SK-N-SH treated with all-trans-retinoic acid at 6 μM for 48 hours (cell line): ENCODE data around the gene CRCP.
"Not testable (repeated sequence)": the region's sequence is repeated elsewhere in the genome, so short reads cannot be mapped to it uniquely, and the experiment has no call there.

Experiments
- ATAC-seq: fragments of 200-7000 bp; cut with Tn5 transposase; 3 replicates; pipeline ENCODE4 v1.9.1; 2020; ENCODE audit warnings: mild to moderate bottlenecking, moderate library complexity
- ARNTL ChIP-seq: fragments of 450-650 bp; formaldehyde crosslinking; IDR thresholded peaks from 2 replicates; pipeline ENCODE4 v1.5.0; 2020; ENCODE audit warnings: low read depth, mild to moderate bottlenecking, moderate library complexity, borderline replicate concordance
- BACH2 ChIP-seq: fragments of 250-450 bp; sonication (Bioruptor Pico); IDR thresholded peaks from 2 replicates; pipeline ENCODE4 v1.9.0; 2021; ENCODE audit warnings: mild to moderate bottlenecking, borderline replicate concordance
- CREB5 ChIP-seq: fragments of 250-450 bp; sonication (Bioruptor Pico); IDR thresholded peaks from 2 replicates; pipeline ENCODE4 v1.5.1; 2020; ENCODE audit warnings: low read depth, mild to moderate bottlenecking, moderate library complexity
- CSDC2 ChIP-seq: fragments of 250-450 bp; sonication (Bioruptor Pico); IDR thresholded peaks from 2 replicates; pipeline ENCODE4 v1.5.0; 2020; ENCODE audit warnings: mild to moderate bottlenecking, moderate library complexity
- CSRNP3 ChIP-seq: fragments of 250-450 bp; sonication (Bioruptor Pico); IDR thresholded peaks from 2 replicates; pipeline ENCODE4 v1.5.1; 2021; ENCODE audit warnings: mild to moderate bottlenecking, moderate library complexity
- ESRRG ChIP-seq: fragments of 250-450 bp; sonication (Bioruptor Pico); IDR thresholded peaks from 2 replicates; pipeline ENCODE4 v1.6.1; 2021; ENCODE audit warnings: mild to moderate bottlenecking
- GLIS3 ChIP-seq: fragments of 250-450 bp; sonication (Bioruptor Pico); IDR thresholded peaks from 2 replicates; pipeline ENCODE4 v1.5.0; 2020; ENCODE audit warnings: mild to moderate bottlenecking, moderate library complexity
- ISL1 ChIP-seq: fragments of 250-450 bp; sonication (Bioruptor Pico); IDR thresholded peaks from 2 replicates; pipeline ENCODE4 v2.1.2; 2022; ENCODE audit warnings: mild to moderate bottlenecking, moderate library complexity
- OSR1 ChIP-seq: fragments of 250-450 bp; sonication (Bioruptor Pico); IDR thresholded peaks from 2 replicates; pipeline ENCODE4 v1.8.0; 2022; ENCODE audit warnings: moderate library complexity, mild to moderate bottlenecking, inconsistent platforms
- PATZ1 ChIP-seq: fragments of 250-450 bp; sonication (Bioruptor Pico); IDR thresholded peaks from 2 replicates; pipeline ENCODE4 v1.8.0; 2020; ENCODE audit warnings: mild to moderate bottlenecking, moderate library complexity, borderline replicate concordance
- PPARA ChIP-seq: fragments of 250-450 bp; sonication (Bioruptor Pico); IDR thresholded peaks from 2 replicates; pipeline ENCODE4 v1.5.0; 2020; ENCODE audit warnings: mild to moderate bottlenecking, borderline replicate concordance
- RARB ChIP-seq: fragments of 250-450 bp; sonication (Bioruptor Pico); IDR thresholded peaks from 2 replicates; pipeline ENCODE4 v1.8.0; 2021; ENCODE audit warnings: mild to moderate bottlenecking, moderate library complexity
- SNAI2 ChIP-seq: fragments of 250-450 bp; sonication (Bioruptor Pico); IDR thresholded peaks from 2 replicates; pipeline ENCODE4 v1.5.0; 2020; ENCODE audit warnings: mild to moderate bottlenecking, moderate library complexity
- TCF4 ChIP-seq: fragments of 250-450 bp; sonication (Bioruptor Pico); IDR thresholded peaks from 2 replicates; pipeline ENCODE4 v1.8.0; 2021; ENCODE audit warnings: mild to moderate bottlenecking, moderate library complexity, borderline replicate concordance
- TOX ChIP-seq: fragments of 250-450 bp; sonication (Bioruptor Pico); IDR thresholded peaks from 2 replicates; pipeline ENCODE4 v1.8.0; 2021; ENCODE audit warnings: mild to moderate bottlenecking, moderate library complexity, borderline replicate concordance
- TSHZ2 ChIP-seq: fragments of 250-450 bp; sonication (Bioruptor Pico); IDR thresholded peaks from 2 replicates; pipeline ENCODE4 v1.5.0; 2020; ENCODE audit warnings: mild to moderate bottlenecking, moderate library complexity
- ZC3H10 ChIP-seq: fragments of 250-450 bp; sonication (Bioruptor Pico); IDR thresholded peaks from 2 replicates; pipeline ENCODE4 v1.5.1; 2021; ENCODE audit warnings: mild to moderate bottlenecking, moderate library complexity
- ZFP3 ChIP-seq: fragments of 250-450 bp; sonication (Bioruptor Pico); IDR thresholded peaks from 2 replicates; pipeline ENCODE4 v1.5.0; 2020; ENCODE audit warnings: mild to moderate bottlenecking, moderate library complexity
- ZFP30 ChIP-seq: fragments of 450-650 bp; formaldehyde crosslinking; IDR thresholded peaks from 2 replicates; pipeline ENCODE4 v1.5.0; 2022; ENCODE audit warnings: mild to moderate bottlenecking, moderate library complexity
- ZNF565 ChIP-seq: fragments of 450-650 bp; formaldehyde crosslinking; conservative IDR thresholded peaks from 2 replicates; pipeline ENCODE4 v1.5.0; 2020; ENCODE audit warnings: low read depth, mild to moderate bottlenecking, moderate library complexity
- ZNF70 ChIP-seq: fragments of 450-650 bp; formaldehyde crosslinking; IDR thresholded peaks from 2 replicates; pipeline ENCODE4 v1.5.0; 2020; ENCODE audit warnings: mild to moderate bottlenecking, moderate library complexity
- ZNF8 ChIP-seq: fragments of 450-650 bp; formaldehyde crosslinking; IDR thresholded peaks from 2 replicates; pipeline ENCODE4 v1.5.0; 2020; ENCODE audit warnings: mild to moderate bottlenecking, moderate library complexity
- TF ChIP-seq, protein P1 (sequence below): fragments of 250-450 bp; sonication (Bioruptor Pico); IDR thresholded peaks from 2 replicates; pipeline ENCODE4 v1.8.0; 2021; ENCODE audit warnings: low read depth, mild to moderate bottlenecking, moderate library complexity, borderline replicate concordance

The CRCP gene

DNA sequence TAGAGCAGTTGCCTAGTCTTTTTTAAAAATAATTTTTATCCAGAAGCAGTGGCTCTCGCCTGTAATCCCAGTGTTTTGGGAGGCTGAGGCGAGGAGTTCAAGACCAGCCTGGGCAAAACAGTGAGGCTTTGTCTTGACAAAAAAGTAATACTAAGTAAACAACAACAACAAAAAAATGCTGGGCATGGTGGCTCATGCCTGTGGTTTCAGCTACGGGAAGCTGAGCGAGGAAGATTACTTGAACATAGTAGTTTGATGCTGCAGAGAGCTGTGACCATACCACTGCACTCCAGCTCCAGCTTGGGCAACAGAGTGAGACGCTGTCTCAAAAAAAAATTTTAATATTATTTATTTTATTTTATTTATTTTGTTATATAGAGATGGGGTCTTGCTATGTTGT, 59.2 kb downstream of the CRCP start:
- TF ChIP-seq BACH2 (CRISPR knock-in tag) (no peak), ZNF565 (CRISPR knock-in tag) (no peak), CSDC2 (CRISPR knock-in tag) (no peak), TOX (CRISPR knock-in tag) (no peak), PATZ1 (CRISPR knock-in tag) (no peak), RARB (CRISPR knock-in tag) (no peak), OSR1 (no peak), ZNF70 (CRISPR knock-in tag) (no peak), ISL1 (no peak), CREB5 (CRISPR knock-in tag) (no peak), SNAI2 (CRISPR knock-in tag) (no peak), PPARA (CRISPR knock-in tag) (no peak), GLIS3 (CRISPR knock-in tag) (no peak), ZFP3 (CRISPR knock-in tag) (no peak), TSHZ2 (CRISPR knock-in tag) (no peak)
- ATAC-seq = no peak

- ATAC-seq = not testable (repeated sequence)
Measured at GRCh38 chr7:66175006-66175405, 60.4 kb downstream of the CRCP start.

GRCh38 chr7:66176914-66177313, 62.3 kb downstream of the CRCP start:
- no peak for TF ChIP-seq ARNTL (CRISPR knock-in tag)
- TF ChIP-seq CSDC2 (CRISPR knock-in tag) = no peak
- no peak for TF ChIP-seq PATZ1 (CRISPR knock-in tag)
- no peak for TF ChIP-seq CSRNP3
- no peak for TF ChIP-seq ZC3H10 (CRISPR knock-in tag)
- TF ChIP-seq RARB (CRISPR knock-in tag) = no peak
- TF ChIP-seq PPARA (CRISPR knock-in tag) = no peak
- TF ChIP-seq ZNF70 (CRISPR knock-in tag) = no peak
- TF ChIP-seq ZFP30 (CRISPR knock-in tag) = no peak
- TF ChIP-seq TOX (CRISPR knock-in tag) = no peak
- TF ChIP-seq, protein P1, sequence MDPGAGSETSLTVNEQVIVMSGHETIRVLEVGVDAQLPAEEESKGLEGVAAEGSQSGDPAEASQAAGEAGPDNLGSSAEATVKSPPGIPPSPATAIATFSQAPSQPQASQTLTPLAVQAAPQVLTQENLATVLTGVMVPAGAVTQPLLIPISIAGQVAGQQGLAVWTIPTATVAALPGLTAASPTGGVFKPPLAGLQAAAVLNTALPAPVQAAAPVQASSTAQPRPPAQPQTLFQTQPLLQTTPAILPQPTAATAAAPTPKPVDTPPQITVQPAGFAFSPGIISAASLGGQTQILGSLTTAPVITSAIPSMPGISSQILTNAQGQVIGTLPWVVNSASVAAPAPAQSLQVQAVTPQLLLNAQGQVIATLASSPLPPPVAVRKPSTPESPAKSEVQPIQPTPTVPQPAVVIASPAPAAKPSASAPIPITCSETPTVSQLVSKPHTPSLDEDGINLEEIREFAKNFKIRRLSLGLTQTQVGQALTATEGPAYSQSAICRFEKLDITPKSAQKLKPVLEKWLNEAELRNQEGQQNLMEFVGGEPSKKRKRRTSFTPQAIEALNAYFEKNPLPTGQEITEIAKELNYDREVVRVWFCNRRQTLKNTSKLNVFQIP (CRISPR knock-in tag) = no peak
- TF ChIP-seq TCF4 (CRISPR knock-in tag) = no peak
- TF ChIP-seq OSR1 = no peak
- TF ChIP-seq TSHZ2 (CRISPR knock-in tag) = no peak
- TF ChIP-seq ISL1 = no peak
- no peak for TF ChIP-seq ZNF565 (CRISPR knock-in tag)
- TF ChIP-seq ESRRG (CRISPR knock-in tag) = no peak
- TF ChIP-seq ZNF8 (CRISPR knock-in tag) = no peak
- no peak; the same call in 2 of the 3 replicates for ATAC-seq
